GM12873 (cell line): ENCODE measurements around the gene GDE1.

Experiments
- CTCF ChIP-seq: IDR thresholded peaks from 2 replicates; pipeline ENCODE4 v1.5.1; 2012; ENCODE audit warnings: low read depth, mild to moderate bottlenecking, moderate library complexity, low read length, control low read depth; ENCODE audit not compliant: insufficient read depth; ENCODE audit errors: missing control alignments

Gene GDE1

GRCh38 chr16:19482291-19482690 is 39.6 kb downstream of the GDE1 start:
- no peak for TF ChIP-seq CTCF

GRCh38 chr16:19481769-19482168 is 40.1 kb downstream of the GDE1 start:
- no peak for TF ChIP-seq CTCF

- TF ChIP-seq CTCF = no peak
These were observed 40.6 kb downstream of the GDE1 start for GRCh38 chr16:19481296-19481695.

- TF ChIP-seq CTCF = no peak
These were observed 42.6 kb downstream of the GDE1 start for GRCh38 chr16:19479302-19479721.

- TF ChIP-seq CTCF = no peak
These were observed 43.4 kb downstream of the GDE1 start for GRCh38 chr16:19478505-19478904.

- no peak for TF ChIP-seq CTCF
These were observed 47.3 kb downstream of the GDE1 start for GRCh38 chr16:19474617-19475016.

- TF ChIP-seq CTCF = no peak
These were observed 49.4 kb downstream of the GDE1 start for GRCh38 chr16:19472482-19472881.

GRCh38 chr16:19468300-19468699 is 53.6 kb downstream of the GDE1 start:
- no peak for TF ChIP-seq CTCF
